Neural progenitor cell (in vitro differentiated cells): ENCODE measurements around the gene PIP5K1B.

ENCODE experiments used
- CTCF ChIP-seq: fragments of 200-600 bp; sonication (generic); IDR thresholded peaks from 2 replicates; pipeline ENCODE4 v1.5.1; 2017; ENCODE audit warnings: antibody characterized with exemption, mild to moderate bottlenecking
- EZH2 ChIP-seq: fragments of 200-600 bp; sonication (generic); IDR thresholded peaks from 2 replicates; pipeline ENCODE4 v1.6.1; 2017; ENCODE audit warnings: antibody characterized with exemption, mild to moderate bottlenecking, moderate library complexity

GRCh38 chr9:68698943-68699509 lies 6.0 kb upstream of the PIP5K1B start:
- TF ChIP-seq CTCF, result no peak
- TF ChIP-seq EZH2, result no peak
